HG03159 (cell line): ENCODE measurements around the gene PSMA3.
A peak's percentile ranks its signal among the peaks of the same experiment; 100 is the strongest.

Source experiments
- ATAC-seq: cut with Tn5 transposase; IDR thresholded peaks from one replicate; pipeline ENCODE4 v1.9.1; 2021; ENCODE audit warnings: mild to moderate bottlenecking, moderate library complexity; ENCODE audit not compliant: unreplicated experiment

The PSMA3 gene

DNA sequence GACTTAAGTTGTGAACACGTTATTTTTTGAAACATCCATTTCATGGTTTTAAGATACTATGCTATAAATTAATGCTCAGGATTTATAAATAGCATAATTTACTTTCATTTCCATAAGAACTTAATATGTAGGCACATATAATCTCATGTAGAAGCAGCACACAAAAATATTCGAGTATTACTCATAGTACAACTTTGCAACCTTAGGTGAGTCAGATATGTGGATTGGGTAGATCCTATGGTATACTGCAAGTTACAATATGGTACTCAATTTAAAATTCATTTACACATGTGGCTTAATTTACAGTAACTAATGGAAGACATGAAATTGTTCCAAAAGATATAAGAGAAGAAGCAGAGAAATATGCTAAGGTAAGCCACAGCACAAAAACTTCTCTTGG, 26.0 kb downstream of the PSMA3 start:
- no peak for ATAC-seq

DNA sequence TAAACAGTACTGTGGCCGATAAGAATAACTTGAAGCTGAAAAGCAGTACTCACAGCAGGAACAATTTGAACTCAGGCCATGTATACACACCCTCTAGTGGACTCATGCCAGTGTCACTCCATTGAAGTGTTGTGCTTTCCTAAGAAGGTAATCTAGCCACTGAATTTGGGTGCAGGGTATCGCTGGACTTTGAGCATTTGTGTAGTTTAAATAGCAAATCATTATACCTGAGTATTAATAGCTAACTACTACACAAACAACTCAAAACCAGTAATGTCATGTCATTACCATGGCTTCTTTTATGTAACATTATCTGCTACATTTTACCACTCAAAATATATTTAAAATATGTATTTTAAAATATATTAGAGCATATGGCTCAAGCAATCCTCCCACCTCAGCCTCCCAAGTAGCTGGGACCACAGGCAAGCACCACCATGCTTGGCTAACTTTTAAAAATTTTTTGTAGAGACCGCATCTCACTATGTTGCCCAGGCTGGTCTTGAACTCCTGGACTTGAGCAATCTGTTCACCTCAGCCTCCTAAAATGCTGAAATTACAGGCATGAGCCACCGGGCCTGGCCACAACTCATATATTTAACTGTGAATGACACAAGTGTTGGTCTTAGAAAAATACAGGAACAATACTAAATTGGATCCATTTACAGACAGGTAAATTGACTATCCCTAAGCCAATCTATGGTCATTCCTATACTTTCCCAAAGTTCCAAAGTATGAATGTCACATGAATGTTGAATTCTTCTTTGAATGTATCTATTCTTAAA, 28.1 kb downstream of the PSMA3 start:
- ATAC-seq = no peak

DNA sequence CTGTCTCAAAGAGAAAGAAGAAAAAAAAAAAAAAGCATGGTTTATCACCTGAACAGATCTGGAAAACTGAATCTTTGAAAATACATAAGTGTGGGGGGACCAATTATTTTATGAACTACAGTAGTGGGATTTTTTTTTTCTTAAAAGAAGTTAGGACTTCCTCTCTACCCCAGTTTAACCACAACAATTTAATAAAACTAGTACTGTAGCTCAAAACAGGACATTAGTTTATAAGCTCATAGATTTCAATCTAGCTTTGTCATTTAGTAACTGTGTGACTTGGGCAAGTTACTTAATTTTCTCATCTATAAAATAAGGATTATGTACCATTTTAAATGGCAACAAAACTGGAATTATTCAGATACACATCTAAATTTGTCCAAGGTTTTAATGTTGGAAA, 30.2 kb downstream of the PSMA3 start:
- ATAC-seq = no peak

DNA sequence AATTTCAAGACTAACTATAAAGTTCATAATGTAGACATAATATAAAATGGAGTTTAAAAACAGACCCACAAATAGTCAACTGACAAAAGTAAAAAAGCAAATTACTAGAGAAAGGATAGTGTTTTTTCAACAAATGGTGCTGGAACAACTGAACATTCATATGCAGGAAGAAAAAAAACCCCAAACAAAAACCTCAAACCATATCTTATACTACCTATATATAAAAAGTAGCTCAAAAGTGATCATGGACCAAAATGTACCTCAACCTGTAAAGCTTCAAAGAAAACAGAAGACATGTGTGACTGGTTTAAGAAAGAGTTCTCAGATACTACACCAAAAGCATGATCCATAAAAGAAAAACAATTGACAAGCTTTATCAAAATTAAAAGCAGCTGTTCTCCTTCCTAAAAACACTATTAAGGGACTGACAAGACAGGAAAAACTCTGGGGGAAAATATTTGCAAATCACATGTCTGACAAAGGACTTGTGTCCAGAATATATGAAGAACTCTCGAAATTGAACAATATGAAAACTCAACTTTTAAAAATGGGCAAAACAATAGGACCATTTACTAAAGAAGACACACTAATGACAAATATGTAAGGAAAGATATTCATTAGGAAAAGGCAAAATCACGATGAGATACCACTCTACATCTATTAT, 31.0 kb downstream of the PSMA3 start:
- no peak for ATAC-seq

DNA sequence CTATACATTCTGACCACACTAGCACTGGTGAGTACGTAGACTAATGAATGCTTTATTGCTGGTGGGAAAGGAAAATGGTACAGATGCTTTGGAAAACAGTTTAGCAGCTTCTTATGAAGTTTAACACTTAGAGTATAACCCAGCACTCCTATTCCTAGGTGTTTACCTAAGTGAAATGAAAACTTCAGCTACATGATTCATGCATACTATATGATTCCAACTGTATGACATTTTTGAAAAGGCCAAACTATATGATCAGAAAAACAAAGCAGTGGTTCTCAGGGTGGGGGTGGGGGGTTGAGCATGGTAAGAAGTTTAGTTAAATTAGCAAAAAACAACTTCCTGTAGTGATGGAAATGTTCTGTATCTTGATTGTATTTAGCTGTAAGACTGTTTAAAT, 31.6 kb downstream of the PSMA3 start:
- ATAC-seq = no peak

DNA sequence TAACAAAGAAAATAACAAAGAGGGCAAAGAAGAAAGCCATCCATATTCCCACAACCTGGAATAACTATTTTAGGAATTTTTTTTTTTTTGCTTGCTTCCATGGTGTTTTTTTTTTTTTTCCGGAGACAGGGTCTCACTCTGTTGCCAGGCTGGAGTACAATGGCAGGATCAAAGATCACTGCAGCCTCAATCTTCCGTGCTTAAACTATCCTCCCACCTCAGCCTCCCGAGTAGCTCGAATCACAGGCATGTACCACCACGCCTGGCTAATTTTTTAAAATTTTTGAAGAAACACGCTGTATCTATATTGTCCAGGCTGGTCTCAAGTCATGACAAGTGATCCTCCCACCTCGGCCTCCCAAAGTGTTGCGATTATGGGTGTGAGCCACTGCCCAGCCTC, 33.5 kb downstream of the PSMA3 start:
- no peak for ATAC-seq

DNA sequence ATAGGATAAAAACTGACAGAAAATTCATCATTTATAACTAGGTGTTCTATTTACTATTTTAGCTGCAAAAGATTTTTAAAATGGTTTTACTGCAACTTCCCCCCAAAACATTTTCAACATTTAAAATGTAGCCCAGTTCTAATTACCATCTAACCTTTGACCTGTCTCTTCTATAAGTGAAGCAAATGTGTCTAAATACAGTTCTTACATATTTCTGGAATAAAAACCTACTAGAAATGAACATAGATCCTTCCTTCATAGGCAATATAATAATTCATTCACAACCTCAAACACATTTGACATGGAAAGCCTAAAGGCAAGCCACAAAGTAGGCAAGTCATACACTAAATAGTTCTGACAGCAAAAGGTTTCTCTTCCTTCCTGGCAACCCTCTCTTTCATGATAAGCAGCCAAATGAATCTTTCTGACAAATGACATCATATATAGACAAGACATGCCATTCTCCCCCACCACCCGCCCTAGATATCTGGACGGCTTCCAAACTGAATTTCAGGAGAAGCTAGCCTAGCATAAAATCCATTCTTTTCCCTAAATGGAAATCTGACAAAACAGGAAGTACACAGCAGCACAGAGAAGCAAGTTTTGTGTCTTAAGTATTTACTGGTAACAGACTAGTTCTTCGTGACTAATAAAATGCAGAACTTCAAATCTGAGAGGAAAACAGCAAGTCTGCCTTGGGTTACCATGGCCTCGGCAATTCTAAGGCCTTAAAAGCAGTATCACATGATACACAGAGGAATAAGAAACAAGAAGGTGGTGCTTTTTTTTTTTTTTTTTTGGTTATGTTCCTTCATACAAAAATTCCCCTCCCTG, 36.5 kb downstream of the PSMA3 start:
- peak; percentile 72 for ATAC-seq

DNA sequence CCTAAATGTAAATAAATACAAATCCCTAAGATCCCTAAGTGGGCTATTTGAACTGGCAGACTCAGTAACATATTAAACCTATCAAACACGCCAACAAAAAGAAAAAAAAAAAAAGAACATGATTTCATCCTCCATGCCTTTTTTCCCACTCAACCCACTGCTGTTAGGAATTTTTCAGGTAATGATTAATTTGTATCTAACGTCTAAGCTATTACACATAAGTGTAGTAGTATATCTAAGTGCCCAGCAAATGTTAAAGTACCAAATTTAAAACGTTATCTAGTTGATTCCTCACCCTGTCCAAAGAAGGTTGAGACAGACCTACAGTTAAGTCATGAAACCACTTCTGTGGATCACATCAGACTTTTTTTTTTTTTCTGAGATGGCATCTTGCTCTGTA, 37.3 kb downstream of the PSMA3 start:
- ATAC-seq = no peak

DNA sequence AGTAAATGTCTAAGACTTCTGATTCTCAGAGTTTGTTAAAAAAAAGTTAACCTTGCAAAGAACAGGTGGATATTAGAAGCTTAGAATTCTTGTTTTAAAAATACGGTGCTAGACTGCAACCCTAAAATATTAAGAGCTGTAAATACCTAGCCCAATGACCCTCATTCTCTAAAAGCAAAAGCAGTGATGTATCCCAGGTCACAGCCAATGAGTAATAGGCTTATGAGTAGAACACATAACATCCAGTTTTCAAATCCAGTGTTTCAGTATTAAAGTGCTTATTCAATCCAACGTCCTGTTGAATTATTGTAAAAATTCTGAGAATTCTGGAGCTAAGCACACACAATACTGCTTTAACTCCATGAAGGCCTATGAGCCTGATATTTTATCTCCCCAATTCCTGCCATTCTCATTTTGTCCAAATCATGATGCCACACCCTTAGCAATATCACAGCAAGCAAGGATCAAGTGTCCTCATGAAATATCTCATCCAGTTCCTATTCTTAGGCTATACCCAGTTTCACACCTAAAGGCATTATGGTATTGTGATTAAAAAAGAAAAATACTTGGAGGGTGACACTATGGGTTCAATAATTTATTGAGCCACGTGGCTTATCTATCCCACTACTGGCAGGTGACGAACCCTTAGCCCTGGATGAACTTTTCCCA, 38.4 kb downstream of the PSMA3 start:
- ATAC-seq = no peak

DNA sequence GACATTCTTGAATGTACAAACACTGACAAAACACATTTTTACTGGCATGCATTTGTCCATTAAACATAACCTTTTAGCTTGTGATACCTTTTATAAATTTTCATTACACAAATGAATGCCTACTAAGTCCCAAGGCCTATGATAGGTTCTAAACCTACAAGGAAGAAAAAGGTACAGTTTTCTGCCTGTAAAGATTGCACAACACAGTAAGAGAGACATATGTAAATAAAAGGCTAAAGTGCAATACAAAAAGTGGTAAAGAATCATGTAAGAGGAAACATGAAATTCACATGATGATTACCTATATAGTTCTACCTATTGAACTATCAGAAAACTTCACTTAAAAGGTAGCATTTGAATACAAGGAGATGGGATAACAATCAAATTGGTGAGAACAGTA, 39.1 kb downstream of the PSMA3 start:
- no peak for ATAC-seq

DNA sequence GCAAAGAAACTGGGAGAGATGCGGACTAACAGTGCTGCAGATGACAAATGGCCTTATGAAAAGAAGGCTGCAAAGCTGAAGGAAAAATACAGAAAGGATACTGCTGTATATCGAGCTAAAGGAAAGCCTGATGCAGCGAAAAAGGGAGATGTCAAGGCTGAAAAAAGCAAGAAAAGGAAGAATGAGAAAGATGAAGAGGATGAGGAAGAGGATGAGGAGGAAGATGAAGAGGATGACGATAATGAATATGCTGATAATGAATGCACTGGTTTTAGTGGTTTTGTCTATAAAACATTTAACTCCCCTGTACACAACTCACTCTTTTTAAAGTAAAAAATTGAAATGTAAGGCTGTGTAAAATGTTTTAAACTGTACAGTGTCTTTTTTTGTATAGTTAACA, 40.5 kb downstream of the PSMA3 start:
- no peak for ATAC-seq

DNA sequence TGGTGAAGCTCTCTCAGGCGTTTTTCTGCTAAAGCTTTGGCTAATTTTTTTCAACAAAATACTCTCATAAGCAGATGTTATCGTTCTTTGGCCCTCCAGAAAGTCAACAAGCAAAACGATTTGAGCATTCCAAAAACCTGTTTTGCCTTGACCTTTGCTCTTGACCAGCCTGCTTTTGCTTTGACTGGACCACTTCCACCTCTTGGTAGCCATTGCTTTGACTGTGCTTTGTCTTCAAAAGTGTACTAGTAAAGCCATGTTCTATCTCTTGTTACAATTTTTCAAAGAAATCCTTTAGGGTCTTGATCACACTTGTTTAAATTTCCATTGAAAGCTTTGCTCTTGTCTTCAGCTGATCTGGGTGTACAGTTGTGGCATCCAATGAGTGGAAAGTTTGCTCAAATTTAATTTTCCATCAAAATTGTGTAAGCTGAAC, 43.0 kb downstream of the PSMA3 start:
- no peak for ATAC-seq

DNA sequence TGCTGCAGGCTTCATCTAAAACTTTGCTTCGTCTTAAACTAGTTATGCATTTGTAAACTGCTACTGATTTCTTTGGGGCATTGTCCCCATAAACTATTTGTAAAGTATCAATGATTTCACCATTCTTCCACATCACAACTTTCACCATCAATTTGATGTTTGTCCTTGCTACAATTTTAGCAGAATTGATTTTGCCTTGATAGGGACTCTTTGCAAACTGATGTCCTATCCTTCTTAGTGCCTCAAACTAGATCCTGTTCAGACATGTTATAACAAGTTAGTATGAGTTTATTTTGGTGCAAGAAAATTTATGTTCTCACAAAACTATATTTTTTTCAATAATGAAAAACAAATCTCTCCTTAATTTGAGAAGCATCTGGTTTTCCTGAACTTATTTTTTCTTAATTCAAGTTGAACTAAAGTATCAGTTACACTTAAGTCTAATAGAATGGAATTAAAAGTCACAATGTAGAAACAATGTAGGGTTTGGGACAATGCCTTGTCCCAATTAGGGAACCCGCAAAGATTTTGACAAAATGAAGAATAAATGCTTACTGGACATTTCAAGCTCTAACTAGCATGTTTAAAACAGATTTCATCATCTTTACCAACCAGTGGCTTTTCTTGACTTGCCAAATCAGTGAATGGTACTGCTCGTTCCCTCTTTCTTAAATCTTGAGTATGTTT, 43.6 kb downstream of the PSMA3 start:
- ATAC-seq = no peak

DNA sequence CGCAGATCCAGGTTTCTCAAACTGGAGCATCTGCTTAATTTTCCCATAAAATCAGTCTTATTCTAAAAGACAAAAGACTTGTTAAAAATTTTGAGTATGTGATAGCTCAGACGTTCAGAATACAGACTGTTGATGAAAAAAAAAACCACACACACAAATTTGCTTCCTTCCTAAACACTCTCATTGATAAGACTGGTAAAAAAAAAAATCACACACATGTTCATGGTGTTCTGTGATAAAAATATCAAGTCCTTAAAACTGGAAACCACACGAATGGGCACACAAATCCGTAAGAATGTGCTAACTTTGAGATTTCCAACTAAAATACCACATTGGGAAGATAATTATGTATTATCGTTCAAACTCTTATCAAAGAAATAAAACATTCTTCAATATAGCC, 47.0 kb downstream of the PSMA3 start:
- ATAC-seq = no peak

DNA sequence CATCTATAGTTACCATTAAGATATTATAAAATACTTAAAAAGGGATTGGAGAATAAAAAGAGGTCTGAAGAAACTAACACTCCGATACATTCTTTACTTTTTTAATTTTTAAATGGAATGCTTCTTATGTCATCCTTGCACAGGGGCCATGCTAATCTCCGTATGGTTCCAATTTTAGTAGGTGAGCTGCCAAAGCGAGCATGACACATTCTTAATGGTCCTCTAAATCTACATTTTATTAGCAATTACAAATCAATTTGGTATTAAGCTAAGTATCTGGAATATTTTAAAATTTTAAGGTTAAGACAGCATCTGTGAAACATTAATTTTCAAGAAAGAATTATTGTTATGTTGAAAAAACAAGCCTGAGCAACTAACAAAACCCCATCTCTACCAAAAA, 47.5 kb downstream of the PSMA3 start:
- no peak for ATAC-seq

DNA sequence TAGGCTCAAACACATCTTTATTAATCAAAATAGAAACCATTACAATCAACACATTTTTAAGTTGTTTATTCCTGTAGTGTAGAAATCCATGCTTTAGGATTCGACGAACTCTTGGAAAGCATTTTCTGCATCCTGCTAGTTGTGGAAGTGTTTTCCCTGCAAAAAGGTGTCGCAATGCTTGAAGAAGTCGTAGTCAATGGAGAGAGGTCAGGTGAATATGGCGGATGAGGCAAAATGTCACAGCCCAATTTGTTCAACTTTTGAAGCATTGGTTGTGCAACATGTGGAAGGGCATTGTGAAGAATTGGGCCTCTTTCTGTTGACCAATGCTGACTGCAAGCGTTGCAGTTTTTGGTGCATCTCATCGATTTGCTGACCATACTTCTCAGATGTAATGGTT, 49.6 kb downstream of the PSMA3 start:
- ATAC-seq = no peak

DNA sequence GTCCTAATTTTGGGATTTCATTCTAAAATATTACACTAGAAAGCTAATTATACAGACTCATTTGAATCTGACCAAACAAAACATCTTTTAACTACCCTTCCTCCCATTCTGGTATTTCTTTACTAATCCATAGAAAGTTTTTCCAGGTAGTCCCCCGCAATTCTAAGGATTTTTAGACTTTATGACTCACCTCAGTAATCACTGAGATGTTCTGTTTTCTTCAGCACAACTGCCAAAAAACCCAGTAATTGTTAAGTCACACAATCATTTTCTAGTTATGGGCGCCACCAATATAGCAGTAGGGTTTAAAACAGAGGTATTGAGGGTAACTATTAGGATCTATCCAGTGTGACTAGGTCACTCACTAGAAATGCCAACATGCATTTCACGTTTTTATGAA, 52.1 kb downstream of the PSMA3 start:
- no peak for ATAC-seq

DNA sequence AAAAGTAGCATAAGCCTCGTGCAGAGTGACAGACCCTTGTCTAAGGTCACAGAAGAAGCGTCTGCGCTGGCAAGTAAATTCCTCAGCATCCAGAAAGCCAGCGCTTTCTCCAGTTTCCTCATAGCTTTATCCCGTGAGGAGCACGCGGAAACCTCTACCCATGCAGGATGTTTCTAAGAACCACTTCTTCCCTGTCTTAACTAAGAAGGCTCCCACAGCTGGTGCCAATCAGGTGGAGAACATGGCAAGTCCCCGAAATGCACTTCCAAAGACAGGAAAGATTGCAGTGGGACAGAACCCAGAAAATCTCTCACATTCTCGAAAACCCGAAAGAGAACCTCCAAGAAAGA, 52.7 kb downstream of the PSMA3 start:
- ATAC-seq = no peak

DNA sequence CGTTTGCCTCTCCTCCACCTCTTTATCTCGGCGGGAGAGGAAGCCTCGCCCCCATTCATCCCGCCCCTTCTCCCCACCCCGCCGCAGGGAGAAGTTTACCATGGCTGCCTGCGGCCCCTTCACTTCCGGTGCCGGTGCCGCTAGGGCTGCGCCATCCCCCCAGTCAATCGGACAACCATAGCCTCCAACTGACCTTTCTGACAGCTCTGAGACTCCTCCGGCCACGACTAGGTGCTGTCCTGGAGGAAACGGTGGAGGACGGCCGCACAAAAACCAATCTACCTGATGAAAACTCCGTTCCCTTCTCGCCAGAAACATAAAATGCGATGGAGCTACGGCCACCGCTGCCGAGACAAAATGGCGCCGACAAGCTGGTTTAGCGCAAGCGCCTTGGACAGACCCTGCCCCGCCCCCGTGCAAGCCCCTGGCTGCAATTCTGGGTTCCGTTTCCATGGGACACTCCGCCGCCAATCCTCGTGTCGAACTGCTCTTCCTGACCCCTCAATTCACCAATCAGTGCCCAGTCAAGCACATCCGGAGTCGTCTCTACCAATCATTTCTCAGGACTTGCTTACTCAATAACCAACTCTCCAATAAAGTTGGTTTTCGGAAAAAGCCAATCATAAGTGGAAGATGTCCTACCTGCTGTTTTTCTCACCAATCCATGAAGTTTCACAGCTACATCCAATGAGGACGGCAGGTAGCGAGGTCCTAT, 53.3 kb downstream of the PSMA3 start:
- peak; percentile 85 for ATAC-seq
